GM12891 (cell line): Measurements from ENCODE around the gene NDUFV3.

ENCODE experiments used
- DNase-seq: peaks from one replicate; pipeline ENCODE4 v3.0.0; 2011; ENCODE audit warnings: low spot score; ENCODE audit not compliant: insufficient read length
- FAIRE-seq: peaks from 2 replicates; lab custom pipeline; 2011; peaks lifted over from hg19 to GRCh38; lab: Jason Lieb, UNC
- PAX5 ChIP-seq: IDR thresholded peaks from 2 replicates; pipeline ENCODE4 v1.6.1; 2011; ENCODE audit warnings: low read length, moderate library complexity, mild to moderate bottlenecking; ENCODE audit not compliant: insufficient read depth, severe bottlenecking
- POLR2A ChIP-seq: IDR thresholded peaks from 2 replicates; pipeline ENCODE4 v1.6.1; 2011; ENCODE audit warnings: low read depth, low read length, control low read depth
- POLR2AphosphoS5 ChIP-seq: IDR thresholded peaks from 2 replicates; pipeline ENCODE4 v1.6.1; 2011; ENCODE audit warnings: low read depth, low read length, control low read depth
- POU2F2 ChIP-seq: IDR thresholded peaks from 2 replicates; pipeline ENCODE4 v1.6.1; 2011; ENCODE audit warnings: low read depth, mild to moderate bottlenecking, control low read depth, low read length, moderate library complexity
- SPI1 ChIP-seq: IDR thresholded peaks from 2 replicates; pipeline ENCODE4 v1.6.1; 2011; ENCODE audit warnings: low read depth, low read length, control low read depth
- TAF1 ChIP-seq: IDR thresholded peaks from 2 replicates; pipeline ENCODE4 v1.6.1; 2011; ENCODE audit warnings: low read depth, low read length, control low read depth

Gene NDUFV3

DNA sequence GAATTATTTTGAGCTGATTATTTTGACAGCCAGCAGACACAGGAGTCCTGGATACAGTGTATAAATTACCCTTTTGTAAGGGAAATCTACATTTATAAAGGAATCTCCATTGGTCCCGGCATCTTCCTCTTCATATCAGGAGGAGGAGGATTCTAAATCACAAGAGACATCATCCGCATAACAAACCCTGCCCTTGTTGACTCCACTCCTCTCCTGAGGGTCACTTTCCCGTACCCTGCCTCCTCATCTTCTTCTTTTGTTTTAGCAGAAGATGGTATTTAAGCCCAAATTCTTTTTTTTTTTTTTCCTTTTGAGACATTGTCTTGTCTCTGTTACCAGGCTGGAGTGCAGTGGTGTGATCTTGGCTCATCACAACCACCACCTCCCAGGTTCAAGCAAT is 66.6 kb downstream of the NDUFV3 start:
- no peak for TF ChIP-seq POLR2A
- TF ChIP-seq SPI1: no peak
- no peak for TF ChIP-seq POU2F2
- no peak for TF ChIP-seq POLR2AphosphoS5
- no peak for TF ChIP-seq PAX5
- no peak for TF ChIP-seq TAF1
- no peak for FAIRE-seq
- no peak for DNase-seq

DNA sequence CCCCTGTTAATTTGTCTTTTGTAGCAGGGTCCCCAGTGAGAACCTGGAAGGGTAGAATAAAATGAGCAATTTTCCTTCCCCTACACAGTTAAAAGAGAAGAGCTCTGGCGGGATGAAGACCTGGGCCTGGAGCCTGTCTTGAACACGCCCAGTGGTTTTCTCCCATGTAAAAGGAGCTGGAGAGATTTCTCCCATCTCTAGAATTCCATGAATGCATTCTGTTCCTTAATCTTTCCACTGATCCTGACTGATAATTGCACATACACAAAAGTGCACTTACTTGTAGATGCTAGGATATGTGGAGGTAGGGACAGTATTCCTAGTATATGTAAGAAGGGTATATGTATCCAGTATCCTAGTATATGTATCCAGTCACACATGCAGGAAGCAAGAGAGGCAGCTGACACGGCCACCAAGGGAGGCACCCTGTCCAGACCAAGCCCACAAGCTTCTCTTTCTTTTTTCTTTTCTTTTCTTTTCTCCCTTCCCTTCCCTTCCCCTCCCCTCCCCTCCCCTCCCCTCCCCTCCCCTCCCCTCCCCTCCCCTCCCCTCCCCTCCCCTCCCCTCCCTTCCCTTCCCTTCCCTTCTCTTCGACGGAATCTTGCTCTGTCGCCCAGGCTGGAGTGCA is 69.4 kb downstream of the NDUFV3 start:
- no peak for FAIRE-seq
- no peak for DNase-seq
- no peak for TF ChIP-seq POLR2AphosphoS5
- no peak for TF ChIP-seq SPI1
- no peak for TF ChIP-seq POU2F2
- no peak for TF ChIP-seq POLR2A
- no peak for TF ChIP-seq TAF1
- no peak for TF ChIP-seq PAX5
